GM21717 (cell line): ENCODE data around the gene MCTP2.
"Not testable (repeated sequence)": the region's sequence is repeated elsewhere in the genome, so short reads cannot be mapped to it uniquely, and the experiment has no call there.

ENCODE experiments used
- ATAC-seq: cut with Tn5 transposase; IDR thresholded peaks from one replicate; pipeline ENCODE4 v1.9.1; 2021; ENCODE audit warnings: mild to moderate bottlenecking, moderate library complexity; ENCODE audit not compliant: unreplicated experiment

Gene MCTP2

GRCh38 chr15:94234300-94234699, 2.9 kb downstream of the MCTP2 start:
- no peak for ATAC-seq

- no peak for ATAC-seq
Measured at GRCh38 chr15:94235041-94235440, 3.7 kb downstream of the MCTP2 start.

- no peak for ATAC-seq
Measured at GRCh38 chr15:94235646-94236045, 4.3 kb downstream of the MCTP2 start.

GRCh38 chr15:94236608-94237007, 5.2 kb downstream of the MCTP2 start:
- ATAC-seq: no peak

- ATAC-seq: no peak
Measured at GRCh38 chr15:94237903-94238302, 6.5 kb downstream of the MCTP2 start.

GRCh38 chr15:94238539-94239118, 7.3 kb downstream of the MCTP2 start:
- ATAC-seq: peak; percentile 73

GRCh38 chr15:94239474-94239873, 8.1 kb downstream of the MCTP2 start:
- ATAC-seq: no peak

- no peak for ATAC-seq
Measured at GRCh38 chr15:94240480-94240879, 9.1 kb downstream of the MCTP2 start.

- ATAC-seq: no peak
Measured at GRCh38 chr15:94242257-94242656, 10.9 kb downstream of the MCTP2 start.

- ATAC-seq: not testable (repeated sequence)
Measured at GRCh38 chr15:94243003-94243402, 11.6 kb downstream of the MCTP2 start.

GRCh38 chr15:94243418-94243817, 12.1 kb downstream of the MCTP2 start:
- ATAC-seq: no peak

GRCh38 chr15:94246016-94246415, 14.7 kb downstream of the MCTP2 start:
- ATAC-seq: no peak

- ATAC-seq: no peak
Measured at GRCh38 chr15:94247789-94248638, 16.7 kb downstream of the MCTP2 start.

GRCh38 chr15:94250801-94251200, 19.4 kb downstream of the MCTP2 start:
- ATAC-seq: no peak

GRCh38 chr15:94252223-94252766, 20.9 kb downstream of the MCTP2 start:
- no peak for ATAC-seq

- no peak for ATAC-seq
Measured at GRCh38 chr15:94252906-94253491, 21.6 kb downstream of the MCTP2 start.

GRCh38 chr15:94253742-94254141, 22.4 kb downstream of the MCTP2 start:
- peak; percentile 60 for ATAC-seq

- ATAC-seq: no peak
Measured at GRCh38 chr15:94255540-94255939, 24.2 kb downstream of the MCTP2 start.

GRCh38 chr15:94256511-94256910, 25.1 kb downstream of the MCTP2 start:
- ATAC-seq: no peak

GRCh38 chr15:94257776-94258175, 26.4 kb downstream of the MCTP2 start:
- ATAC-seq: peak; percentile 3

- peak; percentile 72 for ATAC-seq
Measured at GRCh38 chr15:94258246-94258645, 26.9 kb downstream of the MCTP2 start.
